SK-N-SH (cell line): ENCODE measurements around the gene PRR16. TPM values are rescaled to one million over a fixed set of nuclear protein-coding genes. Genes with fewer than 3 reads are reported as not detected.

ENCODE experiments used
- CTCF ChIA-PET: fragments of 300-600, 350-600 bp; formaldehyde crosslinking; extraction: SDS; loops from one replicate; lab custom pipeline; 2021; lab: Yijun Ruan, JAX
- POLR2A ChIA-PET: fragments of 350-600 bp; sonication (Branson Sonifier 250); formaldehyde crosslinking; extraction: SDS; loops from one replicate; lab custom pipeline; 2020; ENCODE audit warnings: antibody characterized with exemption, inconsistent platforms; lab: Yijun Ruan, JAX
- DNase-seq: peaks from one replicate; pipeline ENCODE4 v3.0.0; 2012
- H2AFZ ChIP-seq: fragments of 200-600 bp; sonication (generic); 2 replicates; pipeline ENCODE4 v1.8.1; 2016; ENCODE audit warnings: antibody characterized with exemption, mild to moderate bottlenecking, low read depth
- H3F3A ChIP-seq: fragments of 200-600 bp; sonication (generic); replicated peaks from 2 replicates; pipeline ENCODE3; 2016; ENCODE audit warnings: antibody characterized with exemption, mild to moderate bottlenecking; ENCODE audit not compliant: insufficient read depth
- H3K27ac ChIP-seq, 2 experiments: fragments of 200-500 bp in 1 of 2; fragments of 200-600 bp in 1 of 2; sonication (Bioruptor generic) in 1 of 2; sonication (generic), shearing (Covaris generic) in 1 of 2; 2 replicates each; pipeline versions ENCODE4 v1.5.1 to v1.6.1; 2014 to 2016; ENCODE audit warnings: low read depth in 2 of 2, inconsistent platforms in 1 of 2, low read length in 1 of 2, mild to moderate bottlenecking in 1 of 2, mixed read lengths in 1 of 2
- H3K27me3 ChIP-seq: fragments of 200-600 bp; sonication (generic), shearing (Covaris generic); 2 replicates; pipeline ENCODE4 v1.6.1; 2016; ENCODE audit warnings: mixed run types; ENCODE audit not compliant: insufficient read depth
- H3K36me3 ChIP-seq, 2 experiments: fragments of 200-500 bp in 1 of 2; fragments of 200-600 bp in 1 of 2; sonication (Bioruptor generic) in 1 of 2; sonication (generic) in 1 of 2; replicated peaks in 1 of 2; 2 replicates each; pipeline versions ENCODE3 to v1.5.1; 2014 to 2016; ENCODE audit warnings: low read length in 1 of 2, mild to moderate bottlenecking in 1 of 2; ENCODE audit not compliant: insufficient read depth in 2 of 2, control insufficient read depth in 1 of 2
- H3K4me1 ChIP-seq, 2 experiments: fragments of 200-500 bp in 1 of 2; fragments of 200-600 bp in 1 of 2; sonication (Bioruptor generic) in 1 of 2; sonication (generic), shearing (Covaris generic) in 1 of 2; 2 replicates each; pipeline versions ENCODE4 v1.5.1 to v1.6.1; 2014 to 2016; ENCODE audit warnings: low read depth in 1 of 2, low read length in 1 of 2, mixed run types in 1 of 2; ENCODE audit not compliant: insufficient read depth in 2 of 2, control insufficient read depth in 1 of 2
- H3K4me2 ChIP-seq: fragments of 200-600 bp; sonication (generic), shearing (Covaris generic); 2 replicates; pipeline ENCODE4 v1.6.1; 2017; ENCODE audit warnings: mixed run types
- H3K4me3 ChIP-seq, 2 experiments: fragments of 200-500 bp in 1 of 2; fragments of 200-600 bp in 1 of 2; sonication (Bioruptor generic) in 1 of 2; sonication (generic), shearing (Covaris generic) in 1 of 2; 2 replicates each; pipeline versions ENCODE4 v1.5.1 to v1.8.1; 2014 to 2016; ENCODE audit warnings: low read depth in 2 of 2, inconsistent platforms in 1 of 2, low read length in 1 of 2, mild to moderate bottlenecking in 1 of 2, mixed read lengths in 1 of 2, moderate library complexity in 1 of 2
- H3K79me2 ChIP-seq: fragments of 200-600 bp; sonication (generic); 2 replicates; pipeline ENCODE4 v1.8.1; 2017; ENCODE audit warnings: mild to moderate bottlenecking; ENCODE audit not compliant: insufficient read depth
- H3K9ac ChIP-seq: fragments of 200-600 bp; sonication (generic); 2 replicates; pipeline ENCODE4 v1.6.1; 2017; ENCODE audit warnings: mixed run types
- H3K9me2 ChIP-seq: fragments of 200-600 bp; sonication (generic); 2 replicates; pipeline ENCODE4 v1.6.1; 2017; ENCODE audit warnings: mixed run types
- H3K9me3 ChIP-seq: fragments of 200-600 bp; sonication (generic); 2 replicates; pipeline ENCODE4 v1.6.1; 2017; ENCODE audit warnings: mixed run types, mild to moderate bottlenecking, moderate library complexity
- H4K20me1 ChIP-seq: fragments of 200-600 bp; sonication (generic); 2 replicates; pipeline ENCODE4 v1.6.1; 2017; ENCODE audit warnings: mild to moderate bottlenecking, mixed run types; ENCODE audit not compliant: insufficient read depth
- CHD2 ChIP-seq: fragments of 150-350 bp; IDR thresholded peaks from 2 replicates; pipeline ENCODE4 v1.6.1; 2018; ENCODE audit warnings: low read length; ENCODE audit not compliant: partially characterized antibody
- EZH2phosphoT487 ChIP-seq: fragments of 200-600 bp; sonication (generic); IDR thresholded peaks from 2 replicates; pipeline ENCODE4 v1.6.1; 2017; ENCODE audit warnings: low read depth, mixed run types, mild to moderate bottlenecking, antibody characterized with exemption, moderate library complexity, borderline replicate concordance
- FOSL2 ChIP-seq: IDR thresholded peaks from 2 replicates; pipeline ENCODE4 v1.4.0; 2012; ENCODE audit warnings: low read depth, mild to moderate bottlenecking, moderate library complexity, borderline replicate concordance
- FOXM1 ChIP-seq: IDR thresholded peaks from 2 replicates; pipeline ENCODE4 v1.4.0; 2012; ENCODE audit warnings: low read depth, mild to moderate bottlenecking
- GABPA ChIP-seq: IDR thresholded peaks from 2 replicates; pipeline ENCODE4 v1.4.0; 2012; ENCODE audit warnings: low read depth, mild to moderate bottlenecking
- GATA2 ChIP-seq: sonication (generic); formaldehyde crosslinking; IDR thresholded peaks from 2 replicates; pipeline ENCODE4 v1.5.0; 2020; ENCODE audit warnings: mild to moderate bottlenecking, missing genetic modification reagents
- IRF3 ChIP-seq: fragments of 150-350 bp; IDR thresholded peaks from 2 replicates; pipeline ENCODE4 v1.6.1; 2016; ENCODE audit warnings: mild to moderate bottlenecking, low read depth, low read length
- JUND ChIP-seq: IDR thresholded peaks from 2 replicates; pipeline ENCODE4 v1.4.0; 2012
- MXI1 ChIP-seq: IDR thresholded peaks from 2 replicates; pipeline ENCODE4 v1.6.1; 2012; ENCODE audit warnings: mild to moderate bottlenecking, low read depth, low read length, improper control_type of control experiment
- NFIC ChIP-seq: IDR thresholded peaks from 2 replicates; pipeline ENCODE4 v1.4.0; 2012; ENCODE audit warnings: borderline replicate concordance
- POLR2AphosphoS5 ChIP-seq: IDR thresholded peaks from 2 replicates; pipeline ENCODE4 v1.6.1; 2012; ENCODE audit warnings: low read depth, low read length
- RAD21 ChIP-seq: IDR thresholded peaks from 2 replicates; pipeline ENCODE4 v1.6.1; 2012; ENCODE audit warnings: mild to moderate bottlenecking, low read length
- RFX5 ChIP-seq: IDR thresholded peaks from 2 replicates; pipeline ENCODE4 v1.6.1; 2012; ENCODE audit warnings: mild to moderate bottlenecking, improper control_type of control experiment, low read length
- SIN3A ChIP-seq: IDR thresholded peaks from 2 replicates; pipeline ENCODE4 v1.6.1; 2012; ENCODE audit warnings: low read depth, mild to moderate bottlenecking, low read length, moderate library complexity, borderline replicate concordance
- SMC3 ChIP-seq: IDR thresholded peaks from 2 replicates; pipeline ENCODE4 v1.6.1; 2012; ENCODE audit warnings: low read depth, low read length, improper control_type of control experiment
- TAF1 ChIP-seq: IDR thresholded peaks from 2 replicates; pipeline ENCODE4 v1.6.1; 2012; ENCODE audit warnings: low read depth, mild to moderate bottlenecking, low read length, moderate library complexity, borderline replicate concordance
- TCF12 ChIP-seq: IDR thresholded peaks from 2 replicates; pipeline ENCODE4 v1.4.0; 2012
- USF2 ChIP-seq: fragments of 150-350 bp; IDR thresholded peaks from 2 replicates; pipeline ENCODE4 v1.6.1; 2017; ENCODE audit warnings: antibody characterized with exemption, low read length, low read depth, borderline replicate concordance
- WGBS: methylation state at CpG from one replicate; pipeline ENCODE4 v1.1.6; 2017; ENCODE audit warnings: low lambda C conversion rate; 5-methylcytosine and 5-hydroxymethylcytosine counted together
- polyA plus RNA-seq, 3 experiments: library from polyadenylated mRNA; depleted of rRNA; stranded (reverse); fragments of >200 nt; gene quantifications; 2 replicates each; pipeline ENCODE4 v1.2.3, GENCODE V29; 2012

The PRR16 gene
- polyA plus RNA-seq, 1 of the 3 experiments (the other 2 are of a cell fraction): 26.7 TPM

DNA sequence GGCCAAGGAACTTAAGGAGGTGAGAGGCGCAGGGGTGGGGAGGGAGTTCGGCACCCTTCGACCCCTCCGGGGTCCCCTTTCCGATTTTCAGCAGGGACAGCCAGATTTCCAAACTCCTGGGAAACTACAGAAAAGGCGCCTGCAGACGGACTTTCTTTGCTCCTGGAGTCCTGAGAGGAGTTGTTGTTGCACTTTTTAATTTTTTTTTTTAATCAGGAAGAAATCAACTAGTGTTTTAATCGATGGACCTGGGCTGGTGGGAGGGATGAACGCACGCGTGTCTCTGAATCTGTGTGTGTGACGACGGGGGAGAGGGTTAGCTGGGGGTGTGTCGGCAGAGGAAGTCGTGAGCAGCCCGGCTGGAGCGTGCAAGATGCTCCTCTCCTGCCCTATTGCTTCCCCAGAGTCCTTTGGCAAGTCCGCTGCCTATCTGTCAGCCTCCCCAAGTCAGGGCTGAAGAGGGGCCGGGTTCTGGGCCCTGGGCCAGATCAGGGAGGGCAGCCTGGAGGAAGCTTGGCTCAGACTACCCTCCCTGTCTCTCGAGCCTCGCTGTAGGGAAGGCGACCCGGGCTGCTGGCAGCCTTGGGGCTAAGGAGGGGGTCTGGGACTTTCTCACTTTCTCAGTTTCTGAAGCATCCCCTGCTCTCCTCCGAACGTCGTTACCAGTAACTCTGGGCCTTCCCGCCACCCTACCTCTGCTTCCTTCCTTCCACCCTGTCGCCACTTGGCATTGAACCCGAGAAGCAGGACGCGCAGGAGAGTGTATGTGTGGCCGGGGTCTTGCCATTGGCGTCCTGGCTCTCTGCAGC is 731 bp downstream of the PRR16 start:
- Histone ChIP-seq H3K79me2 (peaks cover 60% of the 10 kb centered on the region), H3F3A (peaks cover 4% of the 10 kb centered on the region), H3K27me3 (no peaks in the 10 kb centered on the region), H3K9me3 (no peaks in the 10 kb centered on the region), H3K9ac (peak overlapping the region; percentile 81), H3K4me3 (peak overlapping the region; percentile 63 to 98), H3K9me2 (no peaks in the 10 kb centered on the region), H3K36me3 (no peaks in the 10 kb centered on the region), H3K27ac (peak overlapping the region; percentile 72 to 75), H3K4me2 (peak overlapping the region; percentile 87), H2AFZ (peak overlapping the region; percentile 85), H3K4me1 (peaks cover 4 to 11% of the 10 kb centered on the region in 2 experiments; a peak in 3 of 4 replicates), H4K20me1 (no peaks in the 10 kb centered on the region)
- TF ChIP-seq GATA2: peak; percentile 15; the same call in 1 of the 2 replicates
- peak; percentile 75 for TF ChIP-seq NFIC
- no peak for TF ChIP-seq RFX5
- TF ChIP-seq FOXM1: no peak
- TF ChIP-seq FOSL2: no peak
- TF ChIP-seq USF2: no peak
- TF ChIP-seq MXI1: peak; percentile 82; the same call in 1 of the 2 replicates
- TF ChIP-seq CHD2: peak; percentile 15
- peak; percentile 67 for DNase-seq
- 1% methylated on average over 31 of the region's 33 CpGs for WGBS
- ChIA-PET POLR2A (no interaction called here), CTCF (interaction anchor here (0.9 to 1.4 kb wide), 2 partner anchors 217 to 994 kb away, joined by 3 to 5 read pairs; no protein-coding TSS in a partner anchor)

- WGBS: 1% methylated on average over 13 of the region's 33 CpGs
- peak; percentile 73 for DNase-seq
Observed at GRCh38 chr5:120465436-120465961, 1.4 kb downstream of the PRR16 start.

More at GRCh38 chr5:120465436-120465961, 1.4 kb downstream of the PRR16 start:
- Histone ChIP-seq H3F3A (peaks cover 4% of the 10 kb centered on the region), H3K27ac (peak overlapping the region; percentile 72 to 75), H3K9me3 (no peaks in the 10 kb centered on the region), H3K36me3 (no peaks in the 10 kb centered on the region), H3K27me3 (no peaks in the 10 kb centered on the region), H3K9me2 (no peaks in the 10 kb centered on the region), H3K79me2 (peaks cover 67% of the 10 kb centered on the region), H4K20me1 (no peaks in the 10 kb centered on the region), H3K9ac (peak overlapping the region; percentile 81), H3K4me3 (peak overlapping the region; percentile 63 to 98), H3K4me1 (peaks cover 4 to 11% of the 10 kb centered on the region in 2 experiments; a peak in 3 of 4 replicates), H2AFZ (peak overlapping the region; percentile 89), H3K4me2 (peak overlapping the region; percentile 87)
- ChIA-PET POLR2A (no interaction called here), CTCF (interaction anchor here (0.9 to 1.4 kb wide), 2 partner anchors 216 to 995 kb away, joined by 3 to 5 read pairs; no protein-coding TSS in a partner anchor)
- TF ChIP-seq SMC3 (0 out of 2 replicates have a peak, but pooled peaks have one; percentile 3), POLR2AphosphoS5 (peak; percentile 26; the same call in 1 of the 2 replicates), EZH2phosphoT487 (no peak), JUND (no peak), RAD21 (peak; percentile 8; the same call in 1 of the 2 replicates), IRF3 (no peak), GABPA (no peak), TAF1 (peak; percentile 47; the same call in 1 of the 2 replicates), USF2 (no peak), NFIC (no peak), TCF12 (no peak), SIN3A (no peak)
